Adrenal gland (tissue), 5 donors: ENCODE results near the gene NMS.

Experiments used
- CTCF ChIP-seq, 6 experiments: fragments of 450-650 bp in 4 of 6; fragments of 200-600 bp in 2 of 6; sonication (generic) in 1 of 6; IDR thresholded peaks; 1 replicate in 5 of 6; 2 replicates in 1 of 6; pipeline versions ENCODE4 v1.5.1 to v1.8.0; 2016 to 2021; ENCODE audit warnings: antibody characterized with exemption in 6 of 6, mild to moderate bottlenecking in 2 of 6, moderate library complexity in 1 of 6
- POLR2A ChIP-seq, 2 donors: fragments of 450-650 bp; IDR thresholded peaks; one replicate each; pipeline ENCODE4 v1.6.1; 2017; ENCODE audit warnings: antibody characterized with exemption in 2 of 2, mild to moderate bottlenecking in 2 of 2, moderate library complexity in 1 of 2
- donor health status: DM: no; HTN: no; CAD: no.

DNA sequence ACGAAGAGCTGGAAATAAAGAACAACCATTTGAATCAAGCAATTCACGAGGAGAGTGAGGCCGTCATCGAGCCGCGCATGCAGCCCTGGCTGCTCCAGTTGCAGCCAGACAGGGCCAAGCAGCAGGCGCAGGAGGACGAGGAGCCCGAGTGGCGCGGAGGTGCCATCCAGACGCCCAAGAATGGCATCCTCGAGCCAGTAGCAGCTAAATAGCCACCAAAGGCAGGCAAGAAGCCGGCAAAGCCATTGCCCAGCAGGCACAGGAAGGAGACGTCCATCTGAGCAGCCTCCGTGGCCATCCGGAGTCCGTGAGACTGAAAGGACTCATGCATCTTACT, 43.9 kb upstream of the NMS start:
- no peak for TF ChIP-seq CTCF (IDR thresholded peaks at IDR 0.05)
- TF ChIP-seq POLR2A (IDR thresholded peaks at IDR 0.05), result no peak
